ENCODE data around the gene PPP1R3D. TPM values are rescaled to one million over a fixed set of nuclear protein-coding genes. Genes with fewer than 3 reads are reported as not detected.

PPP1R3D gene
- total RNA-seq, 1 donor from 2014 or later, result 11.8 TPM

GRCh38 chr20:59949911-59950310, 9.8 kb upstream of the PPP1R3D start:
- intact Hi-C loops (cut with DNase I), result no loop called here
- no peak for DNase-seq (ENCODE audit: extremely low spot score in 2 of 2)
- no peaks in the 10 kb centered on the region for H3K36me3 ChIP-seq
- TF ChIP-seq POLR2A (IDR thresholded peaks at IDR 0.05), result no peak
- TF ChIP-seq POLR2AphosphoS5 (IDR thresholded peaks at IDR 0.05; ENCODE audit: insufficient read depth in 1 of 2, low read depth in 1 of 2), result no peak
- TF ChIP-seq CTCF (IDR thresholded peaks at IDR 0.05), result no peak
- no peak overlapping the region for H3K4me3 ChIP-seq
- no peaks in the 10 kb centered on the region for H3K27me3 ChIP-seq
- H3K4me1 ChIP-seq, result peaks cover 16% of the 10 kb centered on the region
- H3K9me3 ChIP-seq, result no peaks in the 10 kb centered on the region
- H3K27ac ChIP-seq, result no peak overlapping the region

- Histone ChIP-seq H3K27ac (no peak overlapping the region), H3K27me3 (no peaks in the 10 kb centered on the region), H3K4me1 (peaks cover 16% of the 10 kb centered on the region), H3K9me3 (no peaks in the 10 kb centered on the region), H3K36me3 (peaks cover 0 to 8% of the 10 kb centered on the region in 2 donors), H3K4me3 (no peak overlapping the region)
- TF ChIP-seq POLR2AphosphoS5 (IDR thresholded peaks at IDR 0.05; ENCODE audit: insufficient read depth in 1 of 2, low read depth in 1 of 2) (peak in 1 of 2 donors; percentile 39), POLR2A (IDR thresholded peaks at IDR 0.05) (no peak), CTCF (IDR thresholded peaks at IDR 0.05) (peak; percentile 24 to 43 (median 28))
- intact Hi-C loops (cut with DNase I), result no loop called here
- no peak for DNase-seq (ENCODE audit: extremely low spot score in 2 of 2)
Observed at GRCh38 chr20:59948828-59949720, 9.0 kb upstream of the PPP1R3D start.

GRCh38 chr20:59948212-59948611, 8.1 kb upstream of the PPP1R3D start:
- Histone ChIP-seq H3K9me3 (no peaks in the 10 kb centered on the region), H3K27me3 (no peaks in the 10 kb centered on the region), H3K27ac (no peak overlapping the region), H3K4me3 (no peak overlapping the region), H3K36me3 (peaks cover 0 to 16% of the 10 kb centered on the region in 2 donors), H3K4me1 (peaks cover 16% of the 10 kb centered on the region)
- DNase-seq (ENCODE audit: extremely low spot score in 2 of 2), result no peak
- intact Hi-C loops (cut with DNase I), result no loop called here
- TF ChIP-seq POLR2A (IDR thresholded peaks at IDR 0.05) (no peak), CTCF (IDR thresholded peaks at IDR 0.05) (no peak), POLR2AphosphoS5 (IDR thresholded peaks at IDR 0.05; ENCODE audit: insufficient read depth in 1 of 2, low read depth in 1 of 2) (no peak)

GRCh38 chr20:59947376-59947775, 7.3 kb upstream of the PPP1R3D start:
- H3K4me1 ChIP-seq, result peaks cover 16% of the 10 kb centered on the region
- intact Hi-C loops (cut with DNase I), result no loop called here
- no peak for TF ChIP-seq POLR2AphosphoS5 (IDR thresholded peaks at IDR 0.05; ENCODE audit: insufficient read depth in 1 of 2, low read depth in 1 of 2)
- no peak for TF ChIP-seq POLR2A (IDR thresholded peaks at IDR 0.05)
- TF ChIP-seq CTCF (IDR thresholded peaks at IDR 0.05), result no peak

GRCh38 chr20:59945731-59946130, 5.6 kb upstream of the PPP1R3D start:
- DNase-seq (ENCODE audit: extremely low spot score in 2 of 2), result no peak
- no peaks in the 10 kb centered on the region for H3K9me3 ChIP-seq
- TF ChIP-seq POLR2AphosphoS5 (IDR thresholded peaks at IDR 0.05; ENCODE audit: insufficient read depth in 1 of 2, low read depth in 1 of 2) (no peak), POLR2A (IDR thresholded peaks at IDR 0.05) (no peak), CTCF (IDR thresholded peaks at IDR 0.05) (no peak)
- H3K4me1 ChIP-seq, result peaks cover 32% of the 10 kb centered on the region
- peaks cover 0 to 20% of the 10 kb centered on the region in 2 donors for H3K36me3 ChIP-seq
- H3K27me3 ChIP-seq, result no peaks in the 10 kb centered on the region
- intact Hi-C loops (cut with DNase I), result no loop called here
- no peak overlapping the region for H3K27ac ChIP-seq
- no peak overlapping the region for H3K4me3 ChIP-seq

More at GRCh38 chr20:59947376-59947775, 7.3 kb upstream of the PPP1R3D start:
- Histone ChIP-seq H3K9me3 (no peaks in the 10 kb centered on the region), H3K36me3 (peaks cover 0 to 20% of the 10 kb centered on the region in 2 donors), H3K4me3 (no peak overlapping the region), H3K27ac (no peak overlapping the region), H3K27me3 (no peaks in the 10 kb centered on the region)
- DNase-seq (ENCODE audit: extremely low spot score in 2 of 2), result no peak
